DMS53 (cell line): ENCODE data around the gene ZNF841.
"Not testable (repeated sequence)": the region's sequence is repeated elsewhere in the genome, so short reads cannot be mapped to it uniquely, and the experiment has no call there.

ENCODE experiments used
- DNase-seq: peaks from one replicate; lab custom pipeline; 2025; lab: John Stamatoyannopoulos, UW

Gene ZNF841

GRCh38 chr19:52066258-52066863, 29.2 kb downstream of the ZNF841 start:
- DNase-seq: no peak

- no peak for DNase-seq
Observed at GRCh38 chr19:52065399-52065798, 30.2 kb downstream of the ZNF841 start.

GRCh38 chr19:52056480-52056879, 39.1 kb downstream of the ZNF841 start:
- DNase-seq: not testable (repeated sequence)

GRCh38 chr19:52051736-52052135, 43.8 kb downstream of the ZNF841 start:
- DNase-seq: peak; percentile 95

GRCh38 chr19:52048555-52049501, 46.7 kb downstream of the ZNF841 start, which contains the start of gene ZNF432:
Gene ZNF432, minus strand, starts transcription at chr19:52048838. Its CDS starts 1,970 bp downstream, at chr19:52046868.
- DNase-seq: peak; percentile 96

DNA sequence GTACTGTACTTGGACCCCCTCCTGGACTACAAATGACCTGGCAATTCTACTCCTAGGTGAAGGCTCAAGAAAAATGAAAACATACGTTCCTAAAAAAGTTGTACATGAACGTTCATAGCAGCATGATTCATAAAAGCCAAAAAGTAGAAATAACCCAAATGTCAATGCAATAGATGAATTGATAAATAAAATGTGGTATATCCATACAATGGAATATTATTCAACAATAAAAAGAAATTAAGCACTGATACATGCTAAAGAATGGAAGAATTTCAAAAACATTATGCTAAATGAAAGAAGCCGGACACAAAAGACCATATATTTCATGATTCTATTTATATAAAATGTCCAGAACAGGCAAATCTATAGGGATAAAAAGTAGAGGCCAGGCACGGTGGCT, 56.4 kb downstream of the ZNF841 start:
- DNase-seq: no peak

- DNase-seq: peak; percentile 35
Observed at GRCh38 chr19:52034051-52034728, 61.4 kb downstream of the ZNF841 start.

DNA sequence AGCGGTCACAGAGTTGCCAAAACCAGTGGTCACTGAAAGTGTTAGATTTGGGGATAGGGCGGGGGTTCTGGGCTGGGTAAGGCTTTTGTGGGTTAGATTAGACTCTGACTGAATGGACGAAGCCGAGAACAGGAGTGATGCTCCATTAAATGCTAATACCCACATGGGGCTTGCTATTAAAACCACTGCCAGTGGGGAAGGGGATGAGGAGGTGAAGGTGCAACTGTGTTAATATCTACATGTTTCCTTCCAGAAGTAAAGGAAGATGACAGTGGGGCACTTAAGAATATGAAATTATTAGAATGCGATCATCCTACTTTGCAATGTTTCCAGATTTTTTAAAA, 66.8 kb downstream of the ZNF841 start:
- peak; percentile 69 for DNase-seq

- DNase-seq: peak; percentile 94
Observed at GRCh38 chr19:52028027-52028779, 67.4 kb downstream of the ZNF841 start, which contains the start of gene ZNF614. Gene ZNF614, minus strand, starts transcription at chr19:52028379. Its CDS starts 2,634 bp downstream, at chr19:52025745.

GRCh38 chr19:52026255-52026990, 69.1 kb downstream of the ZNF841 start:
- peak; percentile 84 for DNase-seq

GRCh38 chr19:52024478-52024877, 71.1 kb downstream of the ZNF841 start:
- DNase-seq: peak; percentile 91

- no peak for DNase-seq
Observed at GRCh38 chr19:52022193-52022592, 73.4 kb downstream of the ZNF841 start.

DNA sequence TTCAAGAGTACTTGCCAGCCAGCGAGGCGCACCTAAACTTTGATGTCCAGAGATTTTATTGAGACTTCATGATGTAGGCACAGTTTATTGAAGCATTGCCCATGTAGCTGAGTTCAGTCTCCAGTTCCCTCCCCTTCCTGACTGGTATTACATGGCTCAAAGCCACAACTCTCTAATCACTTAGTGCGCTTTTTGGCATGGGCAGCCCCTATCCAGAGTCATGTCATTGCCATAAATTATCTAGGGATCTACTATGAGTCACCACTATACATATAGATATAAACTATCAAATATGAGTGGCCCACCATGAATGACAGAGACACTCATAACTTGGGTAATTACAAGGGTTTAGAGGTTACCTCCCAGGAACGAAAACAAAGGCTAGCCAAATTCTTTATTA, 75.1 kb downstream of the ZNF841 start:
- no peak for DNase-seq
